Mesenteric fat pad (tissue), 1 donor: Measurements from ENCODE around the gene AKIP1. TPM values are rescaled to one million over a fixed set of nuclear protein-coding genes. Genes with fewer than 3 reads are reported as not detected.
A peak's percentile ranks its signal among the peaks of the same experiment; 100 is the strongest.

ENCODE experiments used
- DNase-seq: peaks from one replicate; pipeline ENCODE4 v3.0.0-alpha.2; 2020; ENCODE audit warnings: low spot score
- total RNA-seq: library from RNA; stranded (reverse); fragmentation: NEBNext Ultra II Directional; extraction: Animal tissue kit (Norgen Biotek cat#: 25700); gene quantifications from one replicate; pipeline ENCODE4 v1.2.1, GENCODE V29; 2021
- donor health status: DM: yes; HTN: yes; CAD: no.

The AKIP1 gene
- total RNA-seq, 1 donor from 2014 or later = 12.8 TPM

DNA sequence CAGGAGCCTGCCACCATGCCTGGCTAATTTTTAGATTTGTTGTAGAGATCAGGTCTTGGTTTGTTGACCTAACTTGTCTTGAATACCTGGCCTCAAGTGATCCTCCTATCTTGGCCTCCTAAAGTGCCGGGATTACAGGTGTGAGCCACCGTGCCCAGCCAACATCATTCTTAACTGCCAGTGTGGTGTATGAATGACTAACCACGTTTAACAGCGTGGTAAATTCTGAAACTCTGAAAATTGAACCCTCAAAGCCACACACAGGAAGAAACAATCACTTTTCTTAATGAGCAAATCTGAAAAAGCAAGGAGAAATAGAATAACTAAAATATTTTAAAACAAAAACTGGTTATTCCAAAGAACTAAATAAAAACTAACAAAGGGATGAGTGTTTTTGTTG is 45.9 kb downstream of the AKIP1 start:
- no peak for DNase-seq

DNA sequence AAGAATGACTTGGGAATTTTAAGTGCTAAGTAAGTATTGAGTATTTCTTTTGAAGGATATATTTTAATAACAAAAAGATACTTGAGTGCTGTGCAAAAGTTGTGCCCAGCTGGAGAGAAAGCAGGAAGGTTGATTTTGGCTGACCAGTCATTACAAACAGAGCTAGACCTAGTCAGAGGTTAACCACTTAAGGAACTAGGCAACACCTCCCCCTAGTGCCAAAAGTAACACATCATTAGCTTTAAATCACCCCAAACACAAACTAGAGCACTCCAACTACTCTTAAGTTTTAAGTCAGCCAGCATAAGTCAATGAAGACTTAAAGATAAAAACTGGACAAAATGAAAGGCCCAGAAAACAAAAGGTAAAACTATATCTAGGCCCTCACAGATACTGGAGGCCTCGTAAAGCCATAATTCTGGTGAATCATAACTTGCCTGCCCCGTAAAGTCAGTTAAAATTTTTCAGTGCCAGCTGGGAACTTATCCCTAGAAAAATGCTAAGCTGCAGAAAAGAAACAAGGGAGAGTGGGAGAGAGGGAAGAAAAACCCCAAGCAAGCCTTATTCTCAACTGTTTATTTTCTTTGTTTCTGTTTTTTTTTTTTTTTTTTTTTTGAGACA is 48.7 kb downstream of the AKIP1 start:
- DNase-seq = no peak

DNA sequence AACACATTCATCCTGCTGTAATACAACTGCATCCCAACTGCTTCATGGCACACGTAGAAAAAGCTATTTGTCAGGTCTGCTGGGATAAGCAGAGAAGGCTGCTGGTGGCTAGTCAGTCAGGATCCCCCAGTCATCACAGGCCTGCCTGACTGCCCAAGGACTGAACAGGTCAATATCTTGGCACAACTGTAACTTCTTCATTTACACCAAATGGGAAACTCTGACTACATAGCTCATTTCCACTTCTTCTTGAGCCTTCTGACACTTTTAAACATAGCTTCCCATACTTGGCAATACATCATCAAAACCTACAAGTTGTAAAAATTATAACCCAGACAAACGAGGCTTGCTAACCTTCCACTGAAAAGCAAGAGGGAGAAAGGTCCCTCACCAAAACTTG is 50.4 kb downstream of the AKIP1 start:
- DNase-seq = no peak

DNA sequence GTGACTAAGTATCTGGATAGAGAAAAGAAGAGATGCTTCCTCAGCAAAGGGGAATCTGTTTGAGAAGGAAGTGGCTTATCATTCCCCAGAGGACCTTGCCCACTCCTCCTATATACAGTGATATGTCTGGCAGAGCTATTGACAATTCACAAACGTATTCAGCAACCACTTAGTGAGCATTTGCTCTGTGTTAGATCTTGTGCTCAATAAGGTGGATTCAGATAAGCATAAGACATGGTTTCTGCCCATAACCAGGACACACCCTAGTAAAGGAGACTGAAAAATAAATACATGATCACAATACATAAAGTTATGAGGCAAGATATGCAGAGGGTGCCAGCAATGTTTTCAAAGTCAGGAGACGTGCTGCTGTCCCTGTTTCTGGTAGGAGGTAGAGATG is 51.9 kb downstream of the AKIP1 start:
- DNase-seq = no peak

DNA sequence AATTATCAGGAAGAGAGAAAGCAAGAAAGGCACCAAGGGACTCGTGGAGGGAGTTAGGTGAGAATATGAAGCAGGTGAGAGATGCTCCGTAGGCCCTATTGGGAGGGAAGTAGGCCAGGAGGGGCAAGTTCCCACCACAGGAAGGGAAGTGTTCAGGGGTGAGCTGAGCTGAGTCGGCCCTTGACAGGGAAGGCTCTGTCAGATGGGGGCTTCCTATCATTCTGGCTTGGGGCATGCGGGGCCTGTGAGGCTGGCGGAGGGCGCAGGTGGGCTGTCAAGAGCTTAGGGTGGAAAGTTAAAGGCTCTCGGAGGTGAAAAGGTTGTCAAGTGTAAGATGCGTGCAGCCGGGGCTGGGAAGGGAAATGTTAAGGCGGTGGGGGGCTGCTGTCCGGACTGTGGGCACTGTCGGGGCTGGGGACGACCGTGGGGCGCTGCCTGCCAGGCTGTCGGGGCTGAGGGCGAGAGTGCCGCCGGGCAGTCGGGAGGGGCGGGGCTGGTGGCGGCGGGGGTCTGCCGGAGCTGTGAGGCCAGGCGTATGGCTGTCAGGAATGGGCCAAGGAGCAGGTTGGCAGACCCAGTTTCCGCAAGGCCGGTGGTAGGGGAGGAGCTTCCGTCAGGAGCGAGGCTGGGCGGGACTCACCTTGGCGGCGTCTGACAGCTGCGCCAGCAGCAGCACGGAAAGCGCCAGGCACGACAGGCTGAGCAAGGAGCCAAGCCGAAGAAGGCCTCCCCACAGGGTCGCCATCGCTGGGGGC is 52.8 kb downstream of the AKIP1 start:
- peak; percentile 93 for DNase-seq

DNA sequence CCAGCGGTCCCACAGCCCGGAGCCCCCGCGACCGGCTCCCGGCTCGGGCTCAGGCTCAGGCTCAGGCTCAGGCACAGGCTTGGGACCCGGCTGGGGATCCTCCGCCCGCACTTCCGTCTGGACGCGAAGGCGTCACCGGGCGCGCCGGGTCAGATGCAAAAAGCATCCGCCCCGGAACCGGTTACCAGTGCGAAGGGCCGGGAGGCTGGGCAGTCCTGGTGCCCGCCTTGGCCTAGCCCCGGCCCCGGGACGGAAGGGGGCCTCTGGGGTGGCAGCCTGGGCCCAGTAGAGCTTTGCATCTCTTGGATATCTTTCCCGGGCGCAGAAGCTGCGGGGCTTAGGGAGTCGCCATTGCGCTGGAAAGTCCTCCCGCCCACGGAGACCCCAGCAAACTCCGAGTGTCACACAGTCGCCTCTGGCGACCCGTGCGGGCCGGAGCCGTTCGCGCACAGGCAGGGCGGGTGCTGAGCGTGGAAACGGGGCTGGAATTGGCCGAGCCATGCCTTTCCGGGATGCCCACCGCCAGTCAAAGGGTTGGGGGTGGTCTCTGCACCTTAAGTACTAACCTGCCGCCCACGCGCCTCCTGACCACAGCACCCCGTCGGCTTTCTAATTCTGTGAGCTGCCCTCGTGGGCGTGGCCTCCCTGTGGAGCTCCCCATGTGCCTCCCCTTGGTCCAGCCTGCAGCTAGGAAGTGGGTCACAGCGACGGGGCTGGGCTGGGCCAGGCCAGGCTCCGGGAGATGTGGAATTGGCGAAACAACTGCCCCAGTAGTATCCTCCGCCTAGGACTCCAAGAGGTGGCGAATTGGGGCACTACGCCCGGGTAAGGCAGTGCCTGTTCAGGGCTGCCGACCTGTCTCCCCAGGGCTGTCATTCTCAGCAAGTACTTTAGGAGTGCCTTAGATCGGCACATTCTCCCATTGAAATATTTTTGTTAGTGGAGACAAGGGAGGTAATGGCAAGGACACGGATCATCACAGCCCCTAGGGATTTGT is 53.6 kb downstream of the AKIP1 start, which contains the start of gene TMEM9B:
Gene TMEM9B (minus strand): TSS at position 119 of the 997 bp plus-strand sequence. CDS start 129 bp downstream, outside the sequence.
- DNase-seq = peak; percentile 97

DNA sequence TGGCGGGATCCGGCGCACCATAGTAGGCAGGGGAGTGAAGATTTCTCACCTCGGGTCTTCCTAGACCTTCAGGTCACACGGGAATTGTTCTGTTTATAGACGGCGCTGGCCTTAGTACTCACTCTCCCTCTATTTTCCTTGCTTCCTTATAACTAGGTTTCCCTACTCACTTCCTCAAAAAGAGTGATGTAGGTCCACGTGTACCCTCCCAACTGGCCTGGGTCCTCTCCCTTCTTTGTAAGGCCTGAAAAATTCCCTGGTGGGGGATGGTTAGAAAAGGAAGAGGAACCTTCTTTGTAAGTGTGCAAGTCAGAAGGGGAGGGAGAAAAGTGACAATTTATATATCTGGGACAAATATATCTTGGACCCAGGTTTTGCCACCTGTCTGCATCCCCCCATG is 56.2 kb downstream of the AKIP1 start:
- no peak for DNase-seq

Other genes with a start within 250 kb of the AKIP1 start
- gene TRIM66, start 228.5 kb upstream of the AKIP1 start, total RNA-seq = 7.8 TPM
- 653 TPM for gene RPL27A, start 228.4 kb upstream of the AKIP1 start, total RNA-seq
- not detected for gene C11orf16, start 21.8 kb downstream of the AKIP1 start, total RNA-seq
- gene ASCL3, start 31.8 kb downstream of the AKIP1 start, total RNA-seq = not detected
- 32.9 TPM for gene TMEM9B, start 53.3 kb downstream of the AKIP1 start, total RNA-seq
- gene NRIP3, start 92.8 kb downstream of the AKIP1 start, total RNA-seq = 0.87 TPM
- gene SCUBE2, start 180.4 kb downstream of the AKIP1 start, total RNA-seq = 29.2 TPM